ENCODE results near the gene R3HCC1L. TPM values are rescaled to one million over a fixed set of nuclear protein-coding genes. Genes with fewer than 3 reads are reported as not detected.

The R3HCC1L gene
- total RNA-seq, 1 experiment from 2014 or later: 15.9 TPM

DNA sequence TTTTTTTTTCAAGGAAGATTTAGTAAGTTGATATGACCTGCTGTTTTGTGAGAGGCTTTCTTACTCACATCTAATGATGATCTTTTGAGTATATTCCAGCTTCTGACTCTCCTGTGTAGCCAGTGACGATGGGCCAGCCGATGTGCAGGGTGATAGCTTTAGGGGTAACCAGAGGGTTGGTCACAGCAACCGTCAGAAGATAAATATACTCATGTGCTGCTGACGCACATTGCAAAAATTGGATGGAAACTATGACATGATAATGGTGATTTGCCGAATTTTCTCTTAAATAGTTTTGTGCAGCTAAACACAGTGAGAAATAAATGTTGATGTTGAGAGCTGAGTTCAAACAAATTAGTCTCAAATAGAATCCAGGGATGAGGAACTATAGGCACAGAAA lies 29.5 kb downstream of the R3HCC1L start:
- intact Hi-C loops (cut with micrococcal nuclease; ENCODE audit: unreplicated experiment) (no loop called here), in situ Hi-C loops (cut with HindIII; ENCODE audit: low pct_unique_long_range_greater_than_20kb, low sequenced_read_pairs) (no loop called here)
- no TSS peak for BruUV-seq (replicated peaks)
- TF ChIP-seq SIN3A (IDR thresholded peaks at IDR 0.05; ENCODE audit: borderline replicate concordance, insufficient read depth, low read depth, low read length) (no peak), POLR2AphosphoS5 (IDR thresholded peaks at IDR 0.05; ENCODE audit: low read depth, low read length) (no peak), TCF7L2 (IDR thresholded peaks at IDR 0.05; ENCODE audit: low read depth, low read length) (no peak)
- TF ChIP-seq, protein P1, sequence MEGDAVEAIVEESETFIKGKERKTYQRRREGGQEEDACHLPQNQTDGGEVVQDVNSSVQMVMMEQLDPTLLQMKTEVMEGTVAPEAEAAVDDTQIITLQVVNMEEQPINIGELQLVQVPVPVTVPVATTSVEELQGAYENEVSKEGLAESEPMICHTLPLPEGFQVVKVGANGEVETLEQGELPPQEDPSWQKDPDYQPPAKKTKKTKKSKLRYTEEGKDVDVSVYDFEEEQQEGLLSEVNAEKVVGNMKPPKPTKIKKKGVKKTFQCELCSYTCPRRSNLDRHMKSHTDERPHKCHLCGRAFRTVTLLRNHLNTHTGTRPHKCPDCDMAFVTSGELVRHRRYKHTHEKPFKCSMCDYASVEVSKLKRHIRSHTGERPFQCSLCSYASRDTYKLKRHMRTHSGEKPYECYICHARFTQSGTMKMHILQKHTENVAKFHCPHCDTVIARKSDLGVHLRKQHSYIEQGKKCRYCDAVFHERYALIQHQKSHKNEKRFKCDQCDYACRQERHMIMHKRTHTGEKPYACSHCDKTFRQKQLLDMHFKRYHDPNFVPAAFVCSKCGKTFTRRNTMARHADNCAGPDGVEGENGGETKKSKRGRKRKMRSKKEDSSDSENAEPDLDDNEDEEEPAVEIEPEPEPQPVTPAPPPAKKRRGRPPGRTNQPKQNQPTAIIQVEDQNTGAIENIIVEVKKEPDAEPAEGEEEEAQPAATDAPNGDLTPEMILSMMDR (IDR thresholded peaks at IDR 0.05): no peak
- TF ChIP-seq, protein P2, sequence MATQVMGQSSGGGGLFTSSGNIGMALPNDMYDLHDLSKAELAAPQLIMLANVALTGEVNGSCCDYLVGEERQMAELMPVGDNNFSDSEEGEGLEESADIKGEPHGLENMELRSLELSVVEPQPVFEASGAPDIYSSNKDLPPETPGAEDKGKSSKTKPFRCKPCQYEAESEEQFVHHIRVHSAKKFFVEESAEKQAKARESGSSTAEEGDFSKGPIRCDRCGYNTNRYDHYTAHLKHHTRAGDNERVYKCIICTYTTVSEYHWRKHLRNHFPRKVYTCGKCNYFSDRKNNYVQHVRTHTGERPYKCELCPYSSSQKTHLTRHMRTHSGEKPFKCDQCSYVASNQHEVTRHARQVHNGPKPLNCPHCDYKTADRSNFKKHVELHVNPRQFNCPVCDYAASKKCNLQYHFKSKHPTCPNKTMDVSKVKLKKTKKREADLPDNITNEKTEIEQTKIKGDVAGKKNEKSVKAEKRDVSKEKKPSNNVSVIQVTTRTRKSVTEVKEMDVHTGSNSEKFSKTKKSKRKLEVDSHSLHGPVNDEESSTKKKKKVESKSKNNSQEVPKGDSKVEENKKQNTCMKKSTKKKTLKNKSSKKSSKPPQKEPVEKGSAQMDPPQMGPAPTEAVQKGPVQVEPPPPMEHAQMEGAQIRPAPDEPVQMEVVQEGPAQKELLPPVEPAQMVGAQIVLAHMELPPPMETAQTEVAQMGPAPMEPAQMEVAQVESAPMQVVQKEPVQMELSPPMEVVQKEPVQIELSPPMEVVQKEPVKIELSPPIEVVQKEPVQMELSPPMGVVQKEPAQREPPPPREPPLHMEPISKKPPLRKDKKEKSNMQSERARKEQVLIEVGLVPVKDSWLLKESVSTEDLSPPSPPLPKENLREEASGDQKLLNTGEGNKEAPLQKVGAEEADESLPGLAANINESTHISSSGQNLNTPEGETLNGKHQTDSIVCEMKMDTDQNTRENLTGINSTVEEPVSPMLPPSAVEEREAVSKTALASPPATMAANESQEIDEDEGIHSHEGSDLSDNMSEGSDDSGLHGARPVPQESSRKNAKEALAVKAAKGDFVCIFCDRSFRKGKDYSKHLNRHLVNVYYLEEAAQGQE (IDR thresholded peaks at IDR 0.05; ENCODE audit: insufficient read depth in 1 of 2, low read depth in 2 of 2, low read length in 1 of 2): no peak
- DNase-seq (ENCODE audit: low read depth, low spot score) (no peak), ATAC-seq (no peak)
- ChIA-PET CTCF (no interaction called here), POLR2A (no interaction called here)
- Histone ChIP-seq H3K27ac (ENCODE audit: low read length) (no peak overlapping the region), H3K9me3 (ENCODE audit: control insufficient read depth, insufficient read depth, low read depth, low read length) (no peaks in the 10 kb centered on the region), H3K36me3 (ENCODE audit: control insufficient read depth, insufficient read depth, low read length) (peaks cover 9% of the 10 kb centered on the region; the same call in 1 of the 2 replicates), H3K4me1 (ENCODE audit: control insufficient read depth, insufficient read depth, low read length) (no peaks in the 10 kb centered on the region), H3K27me3 (ENCODE audit: control insufficient read depth, insufficient read depth, low read length) (no peaks in the 10 kb centered on the region), H3K4me3 (ENCODE audit: low read depth in 2 of 2, low read length in 2 of 2) (no peak overlapping the region)

- H3K4me1 ChIP-seq (ENCODE audit: control insufficient read depth, insufficient read depth, low read length): no peaks in the 10 kb centered on the region
- no peak overlapping the region for H3K4me3 ChIP-seq (ENCODE audit: low read depth in 2 of 2, low read length in 2 of 2)
- BruUV-seq (replicated peaks): no TSS peak
- H3K9me3 ChIP-seq (ENCODE audit: control insufficient read depth, insufficient read depth, low read depth, low read length): no peaks in the 10 kb centered on the region
- H3K27ac ChIP-seq (ENCODE audit: low read length): no peak overlapping the region
- DNase-seq (ENCODE audit: low read depth, low spot score) (no peak), ATAC-seq (no peak)
- peaks cover 13% of the 10 kb centered on the region; the same call in 1 of the 2 replicates for H3K36me3 ChIP-seq (ENCODE audit: control insufficient read depth, insufficient read depth, low read length)
- POLR2A ChIA-PET: no interaction called here
- H3K27me3 ChIP-seq (ENCODE audit: control insufficient read depth, insufficient read depth, low read length): no peaks in the 10 kb centered on the region
- in situ Hi-C loops (cut with HindIII; ENCODE audit: low pct_unique_long_range_greater_than_20kb, low sequenced_read_pairs): no loop called here
- intact Hi-C loops (cut with micrococcal nuclease; ENCODE audit: unreplicated experiment): no loop called here
- TF ChIP-seq, protein P1 (IDR thresholded peaks at IDR 0.05): no peak
- TF ChIP-seq, protein P2 (IDR thresholded peaks at IDR 0.05; ENCODE audit: insufficient read depth in 1 of 2, low read depth in 2 of 2, low read length in 1 of 2): no peak
- no peak for TF ChIP-seq POLR2AphosphoS5 (IDR thresholded peaks at IDR 0.05; ENCODE audit: low read depth, low read length)
- TF ChIP-seq TCF7L2 (IDR thresholded peaks at IDR 0.05; ENCODE audit: low read depth, low read length): no peak
- TF ChIP-seq SIN3A (IDR thresholded peaks at IDR 0.05; ENCODE audit: borderline replicate concordance, insufficient read depth, low read depth, low read length): no peak
- CTCF ChIA-PET: interaction anchor here (0.5 kb wide), 1 partner anchor 24 kb away, joined by 5 read pairs; no protein-coding TSS in a partner anchor
These were observed 32.7 kb downstream of the R3HCC1L start for GRCh38 chr10:98167191-98167590.

All from Panc1 (cell line).